Measurements from ENCODE around the gene RAPGEF2. TPM values are rescaled to one million over a fixed set of nuclear protein-coding genes. Genes with fewer than 3 reads are reported as not detected.

The RAPGEF2 gene
- total RNA-seq, 1 experiment from 2014 or later = 37.1 TPM

DNA sequence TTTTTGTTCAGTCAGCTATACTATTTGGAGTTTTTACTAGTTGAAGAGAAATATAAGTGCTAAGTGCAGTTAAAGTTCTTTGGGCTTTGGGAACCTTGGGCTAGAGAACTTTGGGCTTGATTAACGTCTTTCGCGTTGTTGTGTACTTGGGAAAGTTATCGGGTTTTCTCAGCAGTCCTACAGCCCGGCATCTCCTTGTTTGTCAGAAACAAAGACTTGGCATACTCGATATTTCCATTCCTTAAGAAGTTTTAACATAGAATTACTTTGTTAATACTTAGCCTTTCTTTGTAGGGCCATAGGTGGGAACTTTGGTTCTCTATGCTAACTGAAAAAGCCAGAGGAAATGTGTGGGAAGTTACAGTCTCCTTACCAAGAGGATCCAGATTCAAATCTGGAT, 28.7 kb downstream of the RAPGEF2 start:
- no peak overlapping the region for H2BK20ac ChIP-seq (ENCODE audit: low read depth, low read length, poor library complexity, severe bottlenecking)
- no peak overlapping the region for H3K9ac ChIP-seq (ENCODE audit: extremely low read depth, insufficient read length, low read length)
- DNase-seq = no peak
- no peak overlapping the region for H3K27ac ChIP-seq (ENCODE audit: insufficient read length, low read depth, low read length)
- H4K91ac ChIP-seq (ENCODE audit: insufficient read length, low read depth, low read length) = no peak overlapping the region
- Mint-ChIP-seq H3K4me3 (no peak overlapping the region; a peak in 1 of 5 replicates), H3K4me1 (peaks cover 32 to 37% of the 10 kb centered on the region in 2 experiments), H3K9me3 (no peaks in the 10 kb centered on the region; a peak in 2 of 5 replicates), H3K36me3 (ENCODE audit: insufficient read depth in 1 of 3, low read depth in 3 of 3) (peaks cover 2 to 4% (median 3%) of the 10 kb centered on the region in 3 experiments; a peak in 4 of 7 replicates), H3K27ac (peak overlapping the region in 1 of 3 experiments; percentile 81; a peak in 2 of 7 replicates), H3K27me3 (ENCODE audit: low read depth) (no peaks in the 10 kb centered on the region)
- H3K56ac ChIP-seq (ENCODE audit: insufficient read length, low read depth, low read length) = no peak overlapping the region
- no peak overlapping the region for H3K4ac ChIP-seq (ENCODE audit: low read depth, low read length)
- no peak overlapping the region for H4K5ac ChIP-seq (ENCODE audit: insufficient read length, low read depth, low read length)
- H3K4me1 ChIP-seq (ENCODE audit: insufficient read depth, low read length) = peaks cover 5% of the 10 kb centered on the region; the same call in 1 of the 2 replicates
- H2BK120ac ChIP-seq (ENCODE audit: low read depth, low read length, poor library complexity, severe bottlenecking) = no peak overlapping the region
- peak overlapping the region; percentile 43 for H3K4me2 ChIP-seq (ENCODE audit: insufficient read depth, insufficient read length, low read length)
- no peak overlapping the region for H3K18ac ChIP-seq (ENCODE audit: insufficient read length, low read depth, low read length)
- no peak overlapping the region for H4K8ac ChIP-seq (replicated peaks; ENCODE audit: insufficient read length, low read depth, low read length)
- H3K79me1 ChIP-seq (ENCODE audit: insufficient read depth, low read depth, low read length, poor library complexity, severe bottlenecking) = no peaks in the 10 kb centered on the region
- H3K23ac ChIP-seq (ENCODE audit: insufficient read length, low read depth, low read length) = no peak overlapping the region
- H2AK5ac ChIP-seq (ENCODE audit: insufficient read length, low read length) = no peak overlapping the region
- TF ChIP-seq, protein P1, sequence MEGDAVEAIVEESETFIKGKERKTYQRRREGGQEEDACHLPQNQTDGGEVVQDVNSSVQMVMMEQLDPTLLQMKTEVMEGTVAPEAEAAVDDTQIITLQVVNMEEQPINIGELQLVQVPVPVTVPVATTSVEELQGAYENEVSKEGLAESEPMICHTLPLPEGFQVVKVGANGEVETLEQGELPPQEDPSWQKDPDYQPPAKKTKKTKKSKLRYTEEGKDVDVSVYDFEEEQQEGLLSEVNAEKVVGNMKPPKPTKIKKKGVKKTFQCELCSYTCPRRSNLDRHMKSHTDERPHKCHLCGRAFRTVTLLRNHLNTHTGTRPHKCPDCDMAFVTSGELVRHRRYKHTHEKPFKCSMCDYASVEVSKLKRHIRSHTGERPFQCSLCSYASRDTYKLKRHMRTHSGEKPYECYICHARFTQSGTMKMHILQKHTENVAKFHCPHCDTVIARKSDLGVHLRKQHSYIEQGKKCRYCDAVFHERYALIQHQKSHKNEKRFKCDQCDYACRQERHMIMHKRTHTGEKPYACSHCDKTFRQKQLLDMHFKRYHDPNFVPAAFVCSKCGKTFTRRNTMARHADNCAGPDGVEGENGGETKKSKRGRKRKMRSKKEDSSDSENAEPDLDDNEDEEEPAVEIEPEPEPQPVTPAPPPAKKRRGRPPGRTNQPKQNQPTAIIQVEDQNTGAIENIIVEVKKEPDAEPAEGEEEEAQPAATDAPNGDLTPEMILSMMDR (conservative IDR thresholded peaks at IDR 0.05) = no peak
- H3K9me3 ChIP-seq (ENCODE audit: control insufficient read depth, low read depth, low read length) = no peaks in the 10 kb centered on the region
- H4K20me1 ChIP-seq (ENCODE audit: control insufficient read depth, insufficient read depth, insufficient read length) = no peaks in the 10 kb centered on the region
- H3K27me3 ChIP-seq (ENCODE audit: insufficient read depth, low read length) = no peaks in the 10 kb centered on the region
- H3K14ac ChIP-seq (ENCODE audit: insufficient read depth, low read length) = no peak overlapping the region
- H3K79me2 ChIP-seq (ENCODE audit: insufficient read depth, low read length) = no peaks in the 10 kb centered on the region; the same call in 1 of the 2 replicates
- H2BK12ac ChIP-seq (ENCODE audit: insufficient read length, low read depth, low read length) = no peak overlapping the region
- no peak overlapping the region for H2BK15ac ChIP-seq (ENCODE audit: low read depth, low read length)
- no peaks in the 10 kb centered on the region for H3K23me2 ChIP-seq (ENCODE audit: insufficient read length, low read depth, low read length, poor library complexity, severe bottlenecking)
- WGBS (ENCODE audit: extremely low coverage, insufficient read length, low lambda C conversion rate) = no CpG with 5 or more reads among the region's 6 CpGs
- no peak overlapping the region for H2BK5ac ChIP-seq (ENCODE audit: insufficient read length, low read length)
- H2AFZ ChIP-seq (ENCODE audit: low read length) = no peak overlapping the region
- H3T11ph ChIP-seq (ENCODE audit: low read length) = no peak overlapping the region
